GM13976 (cell line): ENCODE measurements around the gene PPP4R4.

Experiments
- DNase-seq: peaks from one replicate; pipeline ENCODE4 v3.0.0; 2012; ENCODE audit warnings: low spot score
- CTCF ChIP-seq: IDR thresholded peaks from 2 replicates; pipeline ENCODE4 v1.5.1; 2012; ENCODE audit warnings: borderline replicate concordance, mild to moderate bottlenecking; ENCODE audit not compliant: insufficient read depth; ENCODE audit errors: extremely low read depth, missing control alignments, control extremely low read depth
- in situ Hi-C: fragments of 300-500 bp; cut with MboI; formaldehyde crosslinking; loops from one replicate; pipeline ENCODE4 v1.12.0; 2022; ENCODE audit warnings: low sequenced_read_pairs, mixed read lengths, inconsistent platforms; ENCODE audit not compliant: unreplicated experiment

PPP4R4 gene

GRCh38 chr14:94173885-94174603, at the start of gene PPP4R4:
Gene PPP4R4, plus strand, starts transcription at chr14:94174322. Its CDS starts 144 bp downstream, at chr14:94174466.
- no peak for TF ChIP-seq CTCF
- DNase-seq = peak; percentile 95
- in situ Hi-C loops = loop anchor here (25.0 kb wide), 1 partner anchor 512 kb away; no protein-coding TSS in a partner anchor

- no peak for DNase-seq
These were observed 49.3 kb upstream of the PPP4R4 start for GRCh38 chr14:94124582-94125377.

GRCh38 chr14:94125659-94126418, 48.3 kb upstream of the PPP4R4 start:
- DNase-seq = no peak
- no peak for TF ChIP-seq CTCF
- in situ Hi-C loops = loop anchor here (10.0 kb wide), 1 partner anchor 191 kb away; no protein-coding TSS in a partner anchor

More at GRCh38 chr14:94124582-94125377, 49.3 kb upstream of the PPP4R4 start:
- in situ Hi-C loops = loop anchor here (10.0 kb wide), 1 partner anchor 190 kb away; no protein-coding TSS in a partner anchor
- no peak for TF ChIP-seq CTCF

GRCh38 chr14:94126419-94126677, 47.8 kb upstream of the PPP4R4 start:
- TF ChIP-seq CTCF = no peak
- in situ Hi-C loops = loop anchor here (10.0 kb wide), 1 partner anchor 192 kb away; no protein-coding TSS in a partner anchor
- DNase-seq = no peak

GRCh38 chr14:94126800-94127199, 47.3 kb upstream of the PPP4R4 start:
- no peak for TF ChIP-seq CTCF
- in situ Hi-C loops = loop anchor here (10.0 kb wide), 1 partner anchor 192 kb away; no protein-coding TSS in a partner anchor
- no peak for DNase-seq

GRCh38 chr14:94127330-94127729, 46.8 kb upstream of the PPP4R4 start:
- DNase-seq = no peak
- in situ Hi-C loops = loop anchor here (10.0 kb wide), 1 partner anchor 193 kb away; no protein-coding TSS in a partner anchor
- TF ChIP-seq CTCF = no peak
